ENCODE results near the gene PTPN22. TPM values are rescaled to one million over a fixed set of nuclear protein-coding genes. Genes with fewer than 3 reads are reported as not detected.
"Not testable (repeated sequence)": the region's sequence is repeated elsewhere in the genome, so short reads cannot be mapped to it uniquely, and the experiment has no call there.

Gene PTPN22
- total RNA-seq, 1 donor from 2014 or later = 68.7 TPM

GRCh38 chr1:113854234-113854633 is 17.3 kb downstream of the PTPN22 start:
- intact Hi-C loops (cut with micrococcal nuclease) = no loop called here

- intact Hi-C loops (cut with micrococcal nuclease) = not testable (repeated sequence)
Measured at GRCh38 chr1:113852694-113853093, 18.8 kb downstream of the PTPN22 start.

GRCh38 chr1:113850127-113850796 is 21.2 kb downstream of the PTPN22 start:
- intact Hi-C loops (cut with micrococcal nuclease) = no loop called here

- intact Hi-C loops (cut with micrococcal nuclease) = no loop called here
Measured at GRCh38 chr1:113849072-113849471, 22.4 kb downstream of the PTPN22 start.

- intact Hi-C loops (cut with micrococcal nuclease) = no loop called here
Measured at GRCh38 chr1:113846391-113847035, 25.0 kb downstream of the PTPN22 start.

- intact Hi-C loops (cut with micrococcal nuclease) = loop anchor here (2.0 to 5.0 kb wide), 3 partner anchors 36 to 446 kb away; partner anchors contain the start of gene PTPN22
Measured at GRCh38 chr1:113836534-113836933, 35.0 kb downstream of the PTPN22 start.

GRCh38 chr1:113835686-113836290 is 35.7 kb downstream of the PTPN22 start:
- intact Hi-C loops (cut with micrococcal nuclease) = loop anchor here (1.0 to 5.0 kb wide), 5 partner anchors 37 to 447 kb away; partner anchors contain the start of genes DCLRE1B and PTPN22

- intact Hi-C loops (cut with micrococcal nuclease) = loop anchor here (1.0 to 5.0 kb wide), 4 partner anchors 38 to 128 kb away; partner anchors contain the start of genes DCLRE1B and PTPN22
Measured at GRCh38 chr1:113834716-113835115, 36.8 kb downstream of the PTPN22 start.

- intact Hi-C loops (cut with micrococcal nuclease) = no loop called here
Measured at GRCh38 chr1:113830039-113830438, 41.5 kb downstream of the PTPN22 start.

- intact Hi-C loops (cut with micrococcal nuclease) = no loop called here
Measured at GRCh38 chr1:113821916-113822315, 49.6 kb downstream of the PTPN22 start.

GRCh38 chr1:113818578-113818977 is 52.9 kb downstream of the PTPN22 start:
- intact Hi-C loops (cut with micrococcal nuclease) = loop anchor here (10.0 kb wide), 1 partner anchor 896 kb away; the partner anchor contains the start of gene NRAS

GRCh38 chr1:113813218-113813617 is 58.3 kb downstream of the PTPN22 start:
- intact Hi-C loops (cut with micrococcal nuclease) = loop anchor here (2.0 to 10.0 kb wide), 2 partner anchors 422 to 902 kb away; partner anchors contain the start of genes MAGI3 and NRAS

GRCh38 chr1:113812661-113813135 is 58.8 kb downstream of the PTPN22 start:
- intact Hi-C loops (cut with micrococcal nuclease) = loop anchor here (1.0 to 10.0 kb wide), 9 partner anchors 29 to 945 kb away; partner anchors contain the start of genes BCAS2, CSDE1, DCLRE1B and HIPK1

GRCh38 chr1:113811888-113812660 is 59.4 kb downstream of the PTPN22 start, which contains the start of gene RSBN1:
RSBN1 (minus strand) TSS chr1:113812476; CDS start chr1:113812412, 64 bp downstream.
- intact Hi-C loops (cut with micrococcal nuclease) = loop anchor here (1.0 to 10.0 kb wide), 10 partner anchors 19 to 945 kb away; partner anchors contain the start of genes BCAS2, CSDE1, DCLRE1B and HIPK1

GRCh38 chr1:113811156-113811887 is 60.2 kb downstream of the PTPN22 start:
- intact Hi-C loops (cut with micrococcal nuclease) = loop anchor here (2.0 to 10.0 kb wide), 2 partner anchors 19 to 903 kb away; partner anchors contain the start of gene NRAS

GRCh38 chr1:113809670-113810602 is 61.6 kb downstream of the PTPN22 start:
- intact Hi-C loops (cut with micrococcal nuclease) = loop anchor here (2.0 to 10.0 kb wide), 2 partner anchors 17 to 905 kb away; partner anchors contain the start of gene NRAS

- intact Hi-C loops (cut with micrococcal nuclease) = no loop called here
Measured at GRCh38 chr1:113808450-113809195, 62.9 kb downstream of the PTPN22 start.

- intact Hi-C loops (cut with micrococcal nuclease) = no loop called here
Measured at GRCh38 chr1:113805639-113806038, 65.9 kb downstream of the PTPN22 start.
